HCT116 (cell line): ENCODE data around the gene RAB3C. TPM values are rescaled to one million over a fixed set of nuclear protein-coding genes. Genes with fewer than 3 reads are reported as not detected.

Experiments
- ATAC-seq: fragments of 200-7000 bp; cut with Tn5 transposase; 2 replicates; pipeline ENCODE4 v1.9.1; 2020; ENCODE audit warnings: mild to moderate bottlenecking, moderate library complexity
- BruUV-seq: library from RNA; stranded (reverse); fragments of 400-500 nt; replicated peaks from 2 replicates; lab custom pipeline; 2021; lab: Mats Ljungman, UMichigan
- CTCF ChIA-PET: fragments of 300-600 bp; sonication (Branson Sonifier 250); formaldehyde crosslinking; loops from one replicate; lab custom pipeline; 2021; ENCODE audit warnings: antibody characterized with exemption; lab: Charles Lee
- POLR2A ChIA-PET: fragments of 300-600, 350-600 bp; sonication (Branson Sonifier 250); formaldehyde crosslinking; loops from one replicate; lab custom pipeline; 2021; ENCODE audit warnings: antibody characterized with exemption; lab: Charles Lee
- RAD21 ChIA-PET, 2 experiments: fragments of 300-600 bp; sonication (Branson Sonifier 250); formaldehyde crosslinking; loops; one replicate each; lab custom pipeline; 2023; ENCODE audit warnings: low total read pairs in 2 of 2; ENCODE audit not compliant: uncharacterized antibody in 2 of 2, unreplicated experiment in 2 of 2, low non-redundant PET in 1 of 2; lab: Charles Lee
- DNase-seq: peaks from one replicate; pipeline ENCODE4 v3.0.0-alpha.2; 2010; ENCODE audit warnings: low read depth, low spot score
- H2AFZ ChIP-seq: fragments of 200-600 bp; shearing (Covaris generic), sonication (generic); 2 replicates; pipeline ENCODE4 v1.6.1; 2017; ENCODE audit warnings: low read depth, mixed run types, mixed read lengths, antibody characterized with exemption, low read length; ENCODE audit not compliant: poor library complexity, severe bottlenecking
- H3K27ac ChIP-seq: 2 replicates; pipeline ENCODE4 v1.5.1; 2012; ENCODE audit warnings: low read depth, low read length
- H3K27me3 ChIP-seq: fragments of 200-600 bp; sonication (generic); 2 replicates; pipeline ENCODE4 v1.6.1; 2016; ENCODE audit warnings: mixed run types, low read length, mixed read lengths; ENCODE audit not compliant: insufficient read depth
- H3K36me3 ChIP-seq, 2 experiments: fragments of 200-500 bp in 1 of 2; fragments of 200-600 bp in 1 of 2; sonication (Bioruptor generic) in 1 of 2; sonication (generic) in 1 of 2; 2 replicates each; pipeline versions ENCODE4 v1.5.1 to v1.6.1; 2014 to 2016; ENCODE audit warnings: low read length in 2 of 2, inconsistent platforms in 1 of 2, mixed read lengths in 1 of 2, mixed run types in 1 of 2; ENCODE audit not compliant: insufficient read depth in 2 of 2, control insufficient read depth in 1 of 2
- H3K4me1 ChIP-seq, 2 experiments: fragments of 200-600 bp in 1 of 2; sonication (generic) in 1 of 2; 2 replicates each; pipeline versions ENCODE4 v1.5.1 to v1.6.1; 2012 to 2017; ENCODE audit warnings: low read length in 2 of 2, inconsistent platforms in 1 of 2, mild to moderate bottlenecking in 1 of 2, mixed read lengths in 1 of 2, mixed run types in 1 of 2, moderate library complexity in 1 of 2; ENCODE audit not compliant: insufficient read depth in 2 of 2, control insufficient read depth in 1 of 2
- H3K4me2 ChIP-seq: fragments of 200-600 bp; sonication (generic); 2 replicates; pipeline ENCODE4 v1.6.1; 2017; ENCODE audit warnings: mixed run types, low read length, mixed read lengths
- H3K4me3 ChIP-seq, 2 experiments: fragments of 200-600 bp in 1 of 2; sonication (generic) in 1 of 2; replicated peaks in 1 of 2; 2 replicates each; pipeline ENCODE4 v1.5.1; 2011 to 2016; ENCODE audit warnings: low read length in 2 of 2, control low read depth in 1 of 2, low read depth in 1 of 2, mild to moderate bottlenecking in 1 of 2, mixed read lengths in 1 of 2, mixed run types in 1 of 2
- H3K79me2 ChIP-seq: fragments of 200-600 bp; sonication (generic); 2 replicates; pipeline ENCODE4 v1.6.1; 2017; ENCODE audit warnings: mild to moderate bottlenecking, mixed run types, low read length, moderate library complexity, mixed read lengths; ENCODE audit not compliant: insufficient read depth
- H3K9ac ChIP-seq: fragments of 200-600 bp; sonication (generic); 2 replicates; pipeline ENCODE4 v1.6.1; 2016; ENCODE audit warnings: low read length, mixed read lengths
- H3K9me2 ChIP-seq: fragments of 200-600 bp; sonication (generic), shearing (Covaris generic); 2 replicates; pipeline ENCODE4 v1.6.1; 2017; ENCODE audit warnings: mixed run types, mild to moderate bottlenecking, moderate library complexity; ENCODE audit not compliant: insufficient read depth
- H3K9me3 ChIP-seq, 2 experiments: fragments of 200-500 bp in 1 of 2; fragments of 200-600 bp in 1 of 2; sonication (Bioruptor generic) in 1 of 2; sonication (generic) in 1 of 2; 2 replicates each; pipeline ENCODE4 v1.6.1; 2014 to 2017; ENCODE audit warnings: low read length in 2 of 2, mixed read lengths in 2 of 2, inconsistent platforms in 1 of 2, low read depth in 1 of 2, mild to moderate bottlenecking in 1 of 2, mixed run types in 1 of 2, moderate library complexity in 1 of 2; ENCODE audit not compliant: control insufficient read depth in 1 of 2, insufficient read depth in 1 of 2
- H4K20me1 ChIP-seq: fragments of 200-600 bp; sonication (generic), shearing (Covaris generic); 2 replicates; pipeline ENCODE4 v1.6.1; 2017; ENCODE audit warnings: mixed run types, mild to moderate bottlenecking, moderate library complexity; ENCODE audit not compliant: insufficient read depth
- CBX3 ChIP-seq: IDR thresholded peaks from 2 replicates; pipeline ENCODE4 v1.6.1; 2012; ENCODE audit warnings: low read depth
- CEBPB ChIP-seq: IDR thresholded peaks from 2 replicates; pipeline ENCODE4 v1.6.1; 2012; ENCODE audit warnings: low read depth
- EGR1 ChIP-seq: IDR thresholded peaks from 2 replicates; pipeline ENCODE4 v1.6.1; 2012; ENCODE audit warnings: low read depth
- ELF1 ChIP-seq: IDR thresholded peaks from 2 replicates; pipeline ENCODE4 v1.6.1; 2012; ENCODE audit warnings: low read depth, borderline replicate concordance
- EZH2phosphoT487 ChIP-seq: fragments of 200-600 bp; IDR thresholded peaks from 2 replicates; pipeline ENCODE4 v1.6.1; 2018; ENCODE audit warnings: antibody characterized with exemption, borderline replicate concordance
- FOSL1 ChIP-seq: IDR thresholded peaks from 2 replicates; pipeline ENCODE4 v1.6.1; 2012; ENCODE audit warnings: low read depth
- JUND ChIP-seq: IDR thresholded peaks from 2 replicates; pipeline ENCODE4 v1.6.1; 2012
- POLR2A ChIP-seq: IDR thresholded peaks from 2 replicates; pipeline ENCODE4 v1.7.0; 2011; ENCODE audit warnings: borderline replicate concordance; ENCODE audit not compliant: insufficient read depth, insufficient read length; ENCODE audit errors: extremely low read depth
- RAD21 ChIP-seq: IDR thresholded peaks from 2 replicates; pipeline ENCODE4 v1.6.1; 2012; ENCODE audit warnings: low read depth, mild to moderate bottlenecking
- SIN3A ChIP-seq: IDR thresholded peaks from 2 replicates; pipeline ENCODE4 v1.6.1; 2012; ENCODE audit warnings: low read depth
- SP1 ChIP-seq: IDR thresholded peaks from 2 replicates; pipeline ENCODE4 v1.6.1; 2012; ENCODE audit warnings: low read depth
- SRF ChIP-seq: IDR thresholded peaks from 2 replicates; pipeline ENCODE4 v1.6.1; 2012; ENCODE audit warnings: low read depth
- YY1 ChIP-seq: IDR thresholded peaks from 2 replicates; pipeline ENCODE4 v1.6.1; 2011; ENCODE audit warnings: low read length, low read depth, moderate library complexity, mild to moderate bottlenecking; ENCODE audit not compliant: insufficient replicate concordance; ENCODE audit errors: extremely low read depth
- ZFX ChIP-seq: fragments of 450-650 bp; IDR thresholded peaks from 2 replicates; pipeline ENCODE4 v1.6.1; 2017
- ZNF274 ChIP-seq: fragments of 200-500 bp; sonication (Bioruptor generic); IDR thresholded peaks from 2 replicates; pipeline ENCODE4 v1.6.1; 2014; ENCODE audit warnings: mild to moderate bottlenecking, low read depth, low read length, inconsistent platforms
- intact Hi-C: fragments of 100-400 bp; cut with micrococcal nuclease; formaldehyde crosslinking; loops from 2 replicates; pipeline ENCODE4 v1.10.0; 2022
- total RNA-seq: library from RNA; stranded (reverse); gene quantifications from one replicate; pipeline ENCODE4 v1.2.1, GENCODE V29; 2021; ENCODE audit not compliant: unreplicated experiment
- TF ChIP-seq, protein P1 (sequence below): IDR thresholded peaks from 2 replicates; pipeline ENCODE4 v1.6.1; 2011; ENCODE audit warnings: mild to moderate bottlenecking, low read length, moderate library complexity; ENCODE audit not compliant: insufficient replicate concordance; ENCODE audit errors: extremely low read depth
- TF ChIP-seq, protein P2 (sequence below), 3 experiments: fragments of 200-600 bp in 1 of 3; sonication (generic) in 1 of 3; IDR thresholded peaks in 2 of 3; conservative IDR thresholded peaks in 1 of 3; 2 replicates each; pipeline ENCODE4 v1.5.1; 2012 to 2017; ENCODE audit warnings: low read depth in 2 of 3, low read length in 2 of 3, antibody characterized with exemption in 1 of 3, borderline replicate concordance in 1 of 3, control low read depth in 1 of 3, mild to moderate bottlenecking in 1 of 3, mixed read lengths in 1 of 3, mixed run types in 1 of 3, moderate library complexity in 1 of 3; ENCODE audit not compliant: insufficient read depth in 1 of 3
- TF ChIP-seq, protein P3 (sequence below): IDR thresholded peaks from 2 replicates; pipeline ENCODE4 v1.6.1; 2012
- TF ChIP-seq, protein P4 (sequence below): IDR thresholded peaks from 2 replicates; pipeline ENCODE4 v1.6.1; 2012
- TF ChIP-seq, protein P5 (sequence below): IDR thresholded peaks from 2 replicates; pipeline ENCODE4 v1.6.1; 2012; ENCODE audit warnings: low read depth

The RAB3C gene
- total RNA-seq, 1 experiment from 2014 or later, result not detected

DNA sequence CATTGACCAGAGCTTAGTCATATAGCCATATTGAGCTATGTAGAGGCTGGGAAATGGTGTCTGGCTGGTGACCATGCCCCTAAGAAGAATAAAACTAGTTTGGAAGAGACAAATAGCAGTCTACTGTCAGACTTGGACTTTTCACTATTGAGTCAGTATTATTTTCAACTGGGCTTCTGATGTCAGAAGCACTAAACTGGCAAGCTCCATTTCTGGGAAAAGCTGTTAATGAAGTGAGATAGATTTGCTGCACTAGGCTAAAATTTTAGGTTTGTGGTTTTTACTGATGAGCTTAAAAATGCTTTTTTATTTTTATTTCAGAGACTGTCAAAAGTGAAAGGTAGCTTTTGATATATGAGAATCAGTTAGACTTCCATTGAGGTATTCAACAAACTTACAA is 220.2 kb downstream of the RAB3C start:
- ATAC-seq (no peak), DNase-seq (no peak)
- Histone ChIP-seq H3K36me3 (no peaks in the 10 kb centered on the region), H3K4me1 (no peaks in the 10 kb centered on the region), H3K27ac (no peak overlapping the region), H3K4me2 (no peak overlapping the region), H4K20me1 (no peaks in the 10 kb centered on the region), H2AFZ (no peak overlapping the region), H3K9me2 (no peaks in the 10 kb centered on the region), H3K9me3 (no peaks in the 10 kb centered on the region), H3K27me3 (peaks cover 29% of the 10 kb centered on the region), H3K4me3 (no peak overlapping the region), H3K9ac (no peak overlapping the region), H3K79me2 (no peaks in the 10 kb centered on the region)
- no TSS peak for BruUV-seq
- CTCF ChIA-PET, result interaction anchor here (1.0 kb wide), 1 partner anchor 15 kb away, joined by 4 read pairs; no protein-coding TSS in a partner anchor
- intact Hi-C loops, result no loop called here
- POLR2A ChIA-PET, result no interaction called here
- RAD21 ChIA-PET, result no interaction called here
- TF ChIP-seq ZFX (no peak), CBX3 (no peak), ELF1 (no peak), SP1 (no peak), SIN3A (no peak), ZNF274 (no peak), POLR2A (no peak), EGR1 (no peak), SRF (no peak), FOSL1 (no peak), CEBPB (no peak), EZH2phosphoT487 (no peak), YY1 (no peak), JUND (no peak), RAD21 (no peak)
- TF ChIP-seq, protein P1, sequence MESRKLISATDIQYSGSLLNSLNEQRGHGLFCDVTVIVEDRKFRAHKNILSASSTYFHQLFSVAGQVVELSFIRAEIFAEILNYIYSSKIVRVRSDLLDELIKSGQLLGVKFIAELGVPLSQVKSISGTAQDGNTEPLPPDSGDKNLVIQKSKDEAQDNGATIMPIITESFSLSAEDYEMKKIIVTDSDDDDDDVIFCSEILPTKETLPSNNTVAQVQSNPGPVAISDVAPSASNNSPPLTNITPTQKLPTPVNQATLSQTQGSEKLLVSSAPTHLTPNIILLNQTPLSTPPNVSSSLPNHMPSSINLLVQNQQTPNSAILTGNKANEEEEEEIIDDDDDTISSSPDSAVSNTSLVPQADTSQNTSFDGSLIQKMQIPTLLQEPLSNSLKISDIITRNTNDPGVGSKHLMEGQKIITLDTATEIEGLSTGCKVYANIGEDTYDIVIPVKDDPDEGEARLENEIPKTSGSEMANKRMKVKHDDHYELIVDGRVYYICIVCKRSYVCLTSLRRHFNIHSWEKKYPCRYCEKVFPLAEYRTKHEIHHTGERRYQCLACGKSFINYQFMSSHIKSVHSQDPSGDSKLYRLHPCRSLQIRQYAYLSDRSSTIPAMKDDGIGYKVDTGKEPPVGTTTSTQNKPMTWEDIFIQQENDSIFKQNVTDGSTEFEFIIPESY, result no peak
- TF ChIP-seq, protein P2, sequence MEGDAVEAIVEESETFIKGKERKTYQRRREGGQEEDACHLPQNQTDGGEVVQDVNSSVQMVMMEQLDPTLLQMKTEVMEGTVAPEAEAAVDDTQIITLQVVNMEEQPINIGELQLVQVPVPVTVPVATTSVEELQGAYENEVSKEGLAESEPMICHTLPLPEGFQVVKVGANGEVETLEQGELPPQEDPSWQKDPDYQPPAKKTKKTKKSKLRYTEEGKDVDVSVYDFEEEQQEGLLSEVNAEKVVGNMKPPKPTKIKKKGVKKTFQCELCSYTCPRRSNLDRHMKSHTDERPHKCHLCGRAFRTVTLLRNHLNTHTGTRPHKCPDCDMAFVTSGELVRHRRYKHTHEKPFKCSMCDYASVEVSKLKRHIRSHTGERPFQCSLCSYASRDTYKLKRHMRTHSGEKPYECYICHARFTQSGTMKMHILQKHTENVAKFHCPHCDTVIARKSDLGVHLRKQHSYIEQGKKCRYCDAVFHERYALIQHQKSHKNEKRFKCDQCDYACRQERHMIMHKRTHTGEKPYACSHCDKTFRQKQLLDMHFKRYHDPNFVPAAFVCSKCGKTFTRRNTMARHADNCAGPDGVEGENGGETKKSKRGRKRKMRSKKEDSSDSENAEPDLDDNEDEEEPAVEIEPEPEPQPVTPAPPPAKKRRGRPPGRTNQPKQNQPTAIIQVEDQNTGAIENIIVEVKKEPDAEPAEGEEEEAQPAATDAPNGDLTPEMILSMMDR (IDR thresholded peaks at IDR 0.05 in 2 of 3, conservative IDR thresholded peaks at IDR 0.05 in 1 of 3; ENCODE audit: borderline replicate concordance in 1 of 3, insufficient read depth in 1 of 3, low read depth in 2 of 3, low read length in 2 of 3), result no peak
- TF ChIP-seq, protein P3, sequence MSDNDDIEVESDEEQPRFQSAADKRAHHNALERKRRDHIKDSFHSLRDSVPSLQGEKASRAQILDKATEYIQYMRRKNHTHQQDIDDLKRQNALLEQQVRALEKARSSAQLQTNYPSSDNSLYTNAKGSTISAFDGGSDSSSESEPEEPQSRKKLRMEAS, result no peak
- TF ChIP-seq, protein P4, sequence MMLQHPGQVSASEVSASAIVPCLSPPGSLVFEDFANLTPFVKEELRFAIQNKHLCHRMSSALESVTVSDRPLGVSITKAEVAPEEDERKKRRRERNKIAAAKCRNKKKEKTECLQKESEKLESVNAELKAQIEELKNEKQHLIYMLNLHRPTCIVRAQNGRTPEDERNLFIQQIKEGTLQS, result no peak
- TF ChIP-seq, protein P5, sequence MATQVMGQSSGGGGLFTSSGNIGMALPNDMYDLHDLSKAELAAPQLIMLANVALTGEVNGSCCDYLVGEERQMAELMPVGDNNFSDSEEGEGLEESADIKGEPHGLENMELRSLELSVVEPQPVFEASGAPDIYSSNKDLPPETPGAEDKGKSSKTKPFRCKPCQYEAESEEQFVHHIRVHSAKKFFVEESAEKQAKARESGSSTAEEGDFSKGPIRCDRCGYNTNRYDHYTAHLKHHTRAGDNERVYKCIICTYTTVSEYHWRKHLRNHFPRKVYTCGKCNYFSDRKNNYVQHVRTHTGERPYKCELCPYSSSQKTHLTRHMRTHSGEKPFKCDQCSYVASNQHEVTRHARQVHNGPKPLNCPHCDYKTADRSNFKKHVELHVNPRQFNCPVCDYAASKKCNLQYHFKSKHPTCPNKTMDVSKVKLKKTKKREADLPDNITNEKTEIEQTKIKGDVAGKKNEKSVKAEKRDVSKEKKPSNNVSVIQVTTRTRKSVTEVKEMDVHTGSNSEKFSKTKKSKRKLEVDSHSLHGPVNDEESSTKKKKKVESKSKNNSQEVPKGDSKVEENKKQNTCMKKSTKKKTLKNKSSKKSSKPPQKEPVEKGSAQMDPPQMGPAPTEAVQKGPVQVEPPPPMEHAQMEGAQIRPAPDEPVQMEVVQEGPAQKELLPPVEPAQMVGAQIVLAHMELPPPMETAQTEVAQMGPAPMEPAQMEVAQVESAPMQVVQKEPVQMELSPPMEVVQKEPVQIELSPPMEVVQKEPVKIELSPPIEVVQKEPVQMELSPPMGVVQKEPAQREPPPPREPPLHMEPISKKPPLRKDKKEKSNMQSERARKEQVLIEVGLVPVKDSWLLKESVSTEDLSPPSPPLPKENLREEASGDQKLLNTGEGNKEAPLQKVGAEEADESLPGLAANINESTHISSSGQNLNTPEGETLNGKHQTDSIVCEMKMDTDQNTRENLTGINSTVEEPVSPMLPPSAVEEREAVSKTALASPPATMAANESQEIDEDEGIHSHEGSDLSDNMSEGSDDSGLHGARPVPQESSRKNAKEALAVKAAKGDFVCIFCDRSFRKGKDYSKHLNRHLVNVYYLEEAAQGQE, result no peak
